NCI-H1092 treated with DMSO at 0.1 percent for 48 hours (cell line): ENCODE data around the gene TRIM2.

Source experiments
- DNase-seq: peaks from one replicate; lab custom pipeline; 2025; lab: John Stamatoyannopoulos, UW

Gene TRIM2

GRCh38 chr4:153333874-153334273 is 129.6 kb downstream of the TRIM2 start:
- DNase-seq: no peak

GRCh38 chr4:153335665-153336064 is 131.4 kb downstream of the TRIM2 start:
- DNase-seq: no peak

- DNase-seq: no peak
These were observed 133.4 kb downstream of the TRIM2 start for GRCh38 chr4:153337686-153338085.

GRCh38 chr4:153341575-153342090 is 137.4 kb downstream of the TRIM2 start:
- no peak for DNase-seq

- DNase-seq: no peak
These were observed 138.7 kb downstream of the TRIM2 start for GRCh38 chr4:153342751-153343552.

- DNase-seq: peak; percentile 68
These were observed 140.1 kb downstream of the TRIM2 start, which contains the start of gene MND1 for GRCh38 chr4:153344131-153345011. TSS of gene MND1 (plus strand) at chr4:153344688. CDS start at chr4:153344738, 50 bp downstream.

GRCh38 chr4:153345012-153345981 is 141.1 kb downstream of the TRIM2 start:
- DNase-seq: peak; percentile 54

GRCh38 chr4:153346031-153346430 is 141.8 kb downstream of the TRIM2 start:
- no peak for DNase-seq

- DNase-seq: no peak
These were observed 142.3 kb downstream of the TRIM2 start for GRCh38 chr4:153346563-153346962.

- no peak for DNase-seq
These were observed 142.9 kb downstream of the TRIM2 start for GRCh38 chr4:153347117-153347516.

- no peak for DNase-seq
These were observed 143.8 kb downstream of the TRIM2 start for GRCh38 chr4:153348006-153348405.

GRCh38 chr4:153349206-153349805 is 145.1 kb downstream of the TRIM2 start:
- DNase-seq: no peak

GRCh38 chr4:153362184-153362583 is 157.9 kb downstream of the TRIM2 start:
- DNase-seq: no peak

GRCh38 chr4:153364061-153364460 is 159.8 kb downstream of the TRIM2 start:
- no peak for DNase-seq

- DNase-seq: no peak
These were observed 160.8 kb downstream of the TRIM2 start for GRCh38 chr4:153365003-153365402.

- no peak for DNase-seq
These were observed 162.2 kb downstream of the TRIM2 start for GRCh38 chr4:153366486-153366885.

GRCh38 chr4:153367092-153367491 is 162.8 kb downstream of the TRIM2 start:
- no peak for DNase-seq

GRCh38 chr4:153369021-153369420 is 164.8 kb downstream of the TRIM2 start:
- DNase-seq: no peak

GRCh38 chr4:153371701-153372234 is 167.5 kb downstream of the TRIM2 start:
- DNase-seq: no peak

GRCh38 chr4:153372967-153373562 is 168.8 kb downstream of the TRIM2 start:
- DNase-seq: no peak
